Measurements from ENCODE around the gene FUS. TPM values are rescaled to one million over a fixed set of nuclear protein-coding genes. Genes with fewer than 3 reads are reported as not detected.
"Not testable (repeated sequence)": the region's sequence is repeated elsewhere in the genome, so short reads cannot be mapped to it uniquely, and the experiment has no call there.

Gene FUS
- total RNA-seq, 1 donor from 2014 or later: 346 TPM

DNA sequence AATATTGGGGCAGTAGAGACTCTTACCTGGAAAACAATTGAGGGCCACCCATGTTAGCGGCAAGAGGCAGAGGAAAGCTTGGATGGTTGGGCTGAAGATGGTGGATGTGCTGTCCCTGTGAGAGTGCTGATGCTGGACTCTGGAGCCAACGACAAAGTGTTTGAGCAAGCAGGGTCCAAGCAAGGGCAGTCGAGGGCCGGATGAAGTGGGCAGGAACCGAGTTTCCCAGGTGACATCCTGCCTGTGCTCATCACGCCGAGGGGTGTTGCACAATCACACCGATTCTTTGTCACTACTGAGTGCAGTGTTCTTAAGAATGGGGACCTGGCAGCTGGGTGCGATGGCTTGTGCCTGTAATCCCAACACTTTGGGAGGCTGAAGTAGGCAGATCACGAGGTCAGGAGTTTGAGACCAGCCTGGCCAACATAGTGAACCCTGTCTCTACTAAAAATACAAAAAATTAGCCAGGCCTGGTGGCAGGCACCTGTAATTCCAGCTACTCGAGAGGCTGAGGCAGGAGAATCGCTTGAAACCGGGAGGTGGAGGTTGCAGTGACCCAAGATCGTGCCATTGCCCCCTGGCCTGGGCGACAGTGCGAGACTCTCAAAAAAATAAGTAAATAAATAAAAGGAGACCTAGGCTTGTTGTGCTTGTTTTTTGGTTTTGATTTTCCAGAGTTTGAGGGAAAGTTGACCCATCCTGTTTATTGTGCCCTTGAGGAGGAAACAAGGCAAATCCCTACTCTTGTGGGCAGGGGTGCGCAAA is 16.6 kb downstream of the FUS start:
- TF ChIP-seq, protein P1, sequence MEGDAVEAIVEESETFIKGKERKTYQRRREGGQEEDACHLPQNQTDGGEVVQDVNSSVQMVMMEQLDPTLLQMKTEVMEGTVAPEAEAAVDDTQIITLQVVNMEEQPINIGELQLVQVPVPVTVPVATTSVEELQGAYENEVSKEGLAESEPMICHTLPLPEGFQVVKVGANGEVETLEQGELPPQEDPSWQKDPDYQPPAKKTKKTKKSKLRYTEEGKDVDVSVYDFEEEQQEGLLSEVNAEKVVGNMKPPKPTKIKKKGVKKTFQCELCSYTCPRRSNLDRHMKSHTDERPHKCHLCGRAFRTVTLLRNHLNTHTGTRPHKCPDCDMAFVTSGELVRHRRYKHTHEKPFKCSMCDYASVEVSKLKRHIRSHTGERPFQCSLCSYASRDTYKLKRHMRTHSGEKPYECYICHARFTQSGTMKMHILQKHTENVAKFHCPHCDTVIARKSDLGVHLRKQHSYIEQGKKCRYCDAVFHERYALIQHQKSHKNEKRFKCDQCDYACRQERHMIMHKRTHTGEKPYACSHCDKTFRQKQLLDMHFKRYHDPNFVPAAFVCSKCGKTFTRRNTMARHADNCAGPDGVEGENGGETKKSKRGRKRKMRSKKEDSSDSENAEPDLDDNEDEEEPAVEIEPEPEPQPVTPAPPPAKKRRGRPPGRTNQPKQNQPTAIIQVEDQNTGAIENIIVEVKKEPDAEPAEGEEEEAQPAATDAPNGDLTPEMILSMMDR (IDR thresholded peaks at IDR 0.05): no peak
- Mint-ChIP-seq H3K4me3 (ENCODE audit: unreplicated experiment) (no peak overlapping the region), H3K9me3 (ENCODE audit: unreplicated experiment) (no peaks in the 10 kb centered on the region), H3K27me3 (ENCODE audit: unreplicated experiment) (no peaks in the 10 kb centered on the region), H3K4me1 (ENCODE audit: unreplicated experiment) (peaks cover 26% of the 10 kb centered on the region), H3K36me3 (ENCODE audit: unreplicated experiment) (peaks cover 43% of the 10 kb centered on the region), H3K27ac (ENCODE audit: unreplicated experiment) (no peak overlapping the region)
- DNase-seq (ENCODE audit: extremely low spot score, unreplicated experiment): no peak

DNA sequence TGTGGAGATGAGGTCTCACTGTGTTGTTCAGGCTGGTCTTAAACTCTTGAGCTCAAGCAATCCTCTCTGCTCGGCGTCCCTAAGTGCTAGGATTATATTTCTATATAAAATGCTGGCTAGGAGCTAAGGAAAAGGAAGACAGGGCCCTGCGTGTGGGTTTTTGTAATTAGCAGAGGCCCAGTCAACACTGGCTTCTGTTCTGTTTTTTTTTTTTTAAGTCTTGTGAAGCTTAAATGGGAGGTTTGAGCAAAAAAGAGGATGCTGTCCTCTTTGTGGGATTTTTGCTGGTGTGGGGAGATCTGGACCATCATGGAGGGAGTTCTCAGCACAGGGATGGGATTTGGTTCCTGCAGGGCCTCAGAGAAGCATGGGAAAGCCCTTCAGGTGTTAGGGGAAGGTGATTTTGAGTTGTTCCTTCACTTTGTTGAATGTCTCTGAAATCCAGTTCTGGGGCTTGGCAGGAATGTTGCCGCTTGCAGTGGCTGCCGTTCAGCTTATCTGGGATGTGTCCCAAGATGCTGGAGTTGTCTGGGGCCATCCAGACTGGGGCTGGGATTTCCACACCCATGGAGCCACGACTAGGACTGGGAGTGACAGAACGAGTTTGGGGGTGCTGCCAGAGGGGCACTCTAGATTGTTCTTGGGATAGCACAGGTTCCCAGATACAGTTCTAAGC is 18.4 kb downstream of the FUS start:
- Mint-ChIP-seq H3K27me3 (ENCODE audit: unreplicated experiment) (peaks cover under 1% of the 10 kb centered on the region), H3K4me1 (ENCODE audit: unreplicated experiment) (peaks cover 38% of the 10 kb centered on the region), H3K9me3 (ENCODE audit: unreplicated experiment) (no peaks in the 10 kb centered on the region), H3K4me3 (ENCODE audit: unreplicated experiment) (no peak overlapping the region), H3K36me3 (ENCODE audit: unreplicated experiment) (peaks cover 29% of the 10 kb centered on the region), H3K27ac (ENCODE audit: unreplicated experiment) (peak overlapping the region; percentile 48)
- TF ChIP-seq, protein P1 (IDR thresholded peaks at IDR 0.05): no peak
- no peak for DNase-seq (ENCODE audit: extremely low spot score, unreplicated experiment)

DNA sequence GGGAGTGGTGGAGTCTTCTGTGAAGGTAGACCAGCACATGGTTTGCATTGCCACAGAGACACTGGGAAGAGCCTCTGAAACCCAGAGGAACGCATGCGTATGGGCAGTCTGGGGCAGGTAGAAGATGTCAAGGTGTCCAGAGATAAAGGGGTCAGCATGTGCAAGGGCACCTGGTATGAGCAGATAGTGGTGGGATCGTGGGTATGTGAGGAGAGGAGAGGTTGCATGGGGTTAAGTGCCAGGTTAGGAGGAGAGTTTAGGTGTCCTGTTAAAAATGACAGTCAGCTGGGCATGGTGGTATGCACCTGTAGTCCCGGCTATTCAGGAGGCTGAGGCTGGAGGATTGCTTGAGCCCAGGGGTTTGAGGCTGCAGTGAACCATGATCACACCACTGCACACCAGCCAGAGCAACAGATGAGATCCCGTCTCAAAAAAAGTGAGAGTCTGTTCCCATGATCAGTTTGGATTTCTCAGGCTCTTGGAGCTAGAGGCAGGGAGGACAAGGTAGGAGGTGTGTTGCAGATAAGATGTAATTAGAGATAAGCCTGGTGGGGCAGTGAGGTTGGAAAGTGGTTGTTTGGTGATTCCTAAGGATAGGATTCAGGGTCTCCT is 19.6 kb downstream of the FUS start:
- no peak overlapping the region for H3K4me3 Mint-ChIP-seq (ENCODE audit: unreplicated experiment)
- H3K4me1 Mint-ChIP-seq (ENCODE audit: unreplicated experiment): peaks cover 40% of the 10 kb centered on the region
- H3K36me3 Mint-ChIP-seq (ENCODE audit: unreplicated experiment): peaks cover 23% of the 10 kb centered on the region
- H3K9me3 Mint-ChIP-seq (ENCODE audit: unreplicated experiment): no peaks in the 10 kb centered on the region
- H3K27me3 Mint-ChIP-seq (ENCODE audit: unreplicated experiment): peaks cover 4% of the 10 kb centered on the region
- no peak for DNase-seq (ENCODE audit: extremely low spot score, unreplicated experiment)
- TF ChIP-seq, protein P1 (IDR thresholded peaks at IDR 0.05): no peak
- H3K27ac Mint-ChIP-seq (ENCODE audit: unreplicated experiment): no peak overlapping the region

DNA sequence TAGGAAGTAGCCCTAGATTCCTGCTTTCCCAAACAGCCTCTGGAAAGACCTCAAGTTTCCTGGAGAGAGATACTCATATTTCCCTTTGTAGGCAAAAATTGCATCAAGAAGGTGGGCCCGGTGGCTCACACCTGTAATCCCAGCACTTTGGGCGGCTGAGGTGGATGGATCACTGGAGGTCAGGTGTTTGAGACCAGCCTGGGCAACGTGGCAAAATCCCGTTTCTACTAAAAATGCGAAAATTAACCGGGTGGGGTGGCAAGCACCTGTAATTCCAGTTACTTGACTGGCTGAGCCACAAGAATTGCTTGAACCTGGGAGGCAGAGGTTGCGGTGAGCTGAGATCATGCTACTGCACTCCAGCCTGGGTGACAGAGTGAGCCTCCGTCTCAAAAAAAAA is 20.2 kb downstream of the FUS start:
- H3K27me3 Mint-ChIP-seq (ENCODE audit: unreplicated experiment); H3K27ac Mint-ChIP-seq (ENCODE audit: unreplicated experiment); H3K9me3 Mint-ChIP-seq (ENCODE audit: unreplicated experiment); DNase-seq (ENCODE audit: extremely low spot score, unreplicated experiment); H3K4me3 Mint-ChIP-seq (ENCODE audit: unreplicated experiment): not testable (repeated sequence)
- peaks cover 18% of the 10 kb centered on the region for H3K36me3 Mint-ChIP-seq (ENCODE audit: unreplicated experiment)
- H3K4me1 Mint-ChIP-seq (ENCODE audit: unreplicated experiment): peaks cover 40% of the 10 kb centered on the region

DNA sequence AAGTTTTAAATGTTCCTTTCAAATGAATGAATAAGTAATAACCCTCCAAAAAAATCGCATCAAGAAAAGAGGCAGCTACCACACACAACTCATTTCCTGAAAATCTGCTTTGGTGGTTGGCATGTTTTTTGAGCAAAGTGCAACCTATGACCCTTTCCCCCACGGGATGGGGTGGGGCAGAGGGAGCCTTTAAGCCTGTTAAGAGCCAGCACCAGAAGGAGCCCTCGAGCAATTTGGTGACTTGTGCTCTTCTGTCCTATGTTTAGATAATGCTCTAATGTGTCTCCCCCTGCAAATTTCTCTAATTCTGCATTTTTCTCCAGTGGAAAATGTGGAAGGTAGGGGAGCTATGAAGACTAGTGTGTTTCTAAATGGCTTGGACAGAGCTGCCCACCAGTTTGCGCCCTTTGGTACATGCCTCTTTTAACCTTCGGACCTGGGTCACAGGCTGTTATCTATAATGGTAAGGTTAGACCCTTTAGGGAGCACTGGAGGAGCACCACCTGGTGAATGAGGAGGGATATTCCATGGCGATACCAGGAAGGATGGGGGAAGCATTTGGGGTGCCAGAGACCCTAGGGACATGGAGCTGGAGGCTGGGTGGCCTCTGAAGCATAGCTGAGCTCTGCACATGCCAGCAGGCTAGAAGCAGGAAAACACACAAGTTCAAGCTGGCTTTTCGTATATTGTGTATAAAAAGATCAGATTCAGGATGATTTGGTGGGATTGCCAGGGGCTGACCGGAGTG is 21.1 kb downstream of the FUS start:
- Mint-ChIP-seq H3K4me1 (ENCODE audit: unreplicated experiment) (peaks cover 40% of the 10 kb centered on the region), H3K9me3 (ENCODE audit: unreplicated experiment) (no peaks in the 10 kb centered on the region), H3K27me3 (ENCODE audit: unreplicated experiment) (peaks cover 7% of the 10 kb centered on the region), H3K4me3 (ENCODE audit: unreplicated experiment) (peak overlapping the region; percentile 80), H3K27ac (ENCODE audit: unreplicated experiment) (no peak overlapping the region), H3K36me3 (ENCODE audit: unreplicated experiment) (peaks cover 14% of the 10 kb centered on the region)
- TF ChIP-seq, protein P1 (IDR thresholded peaks at IDR 0.05): no peak
- no peak for DNase-seq (ENCODE audit: extremely low spot score, unreplicated experiment)

Data from osteocyte (in vitro differentiated cells).